GM23338 (cell line): ENCODE results near the gene MEAK7. TPM values are rescaled to one million over a fixed set of nuclear protein-coding genes. Genes with fewer than 3 reads are reported as not detected.

Source experiments
- ATAC-seq: fragments of 200-7000 bp; cut with Tn5 transposase; 3 replicates; pipeline ENCODE4 v1.9.1; 2020
- DNase-seq: peaks from one replicate; pipeline ENCODE4 v3.0.0-alpha.2; 2015; ENCODE audit warnings: low spot score
- H2AFZ ChIP-seq: fragments of 200-600 bp; sonication (generic); 2 replicates; pipeline ENCODE4 v1.8.0; 2016; ENCODE audit warnings: antibody characterized with exemption, mild to moderate bottlenecking, moderate library complexity
- H3F3A ChIP-seq: fragments of 200-600 bp; sonication (generic); replicated peaks from 2 replicates; pipeline ENCODE4 v1.8.0; 2017; ENCODE audit warnings: antibody characterized with exemption, mixed run types, low read depth
- H3K27ac ChIP-seq: fragments of 200-600 bp; sonication (generic); 2 replicates; pipeline ENCODE4 v1.6.1; 2016; ENCODE audit warnings: low read depth
- H3K27me3 ChIP-seq: fragments of 200-600 bp; sonication (generic); 2 replicates; pipeline ENCODE4 v1.8.0; 2016; ENCODE audit warnings: mild to moderate bottlenecking, mixed run types, moderate library complexity; ENCODE audit not compliant: insufficient read depth
- H3K36me3 ChIP-seq: fragments of 200-600 bp; sonication (generic); 2 replicates; pipeline ENCODE4 v1.8.0; 2016; ENCODE audit warnings: mild to moderate bottlenecking; ENCODE audit not compliant: insufficient read depth
- H3K4me1 ChIP-seq: fragments of 200-600 bp; sonication (generic); 2 replicates; pipeline ENCODE4 v1.8.0; 2016; ENCODE audit warnings: mild to moderate bottlenecking, moderate library complexity; ENCODE audit not compliant: insufficient read depth
- H3K4me2 ChIP-seq: fragments of 200-600 bp; sonication (generic); 2 replicates; pipeline ENCODE4 v1.7.1; 2017; ENCODE audit warnings: mixed run types
- H3K4me3 ChIP-seq: fragments of 200-600 bp; sonication (generic); 2 replicates; pipeline ENCODE4 v1.6.1; 2016; ENCODE audit warnings: mixed run types
- H3K79me2 ChIP-seq: fragments of 200-600 bp; sonication (generic); replicated peaks from 2 replicates; pipeline ENCODE4 v1.8.0; 2017; ENCODE audit warnings: mild to moderate bottlenecking; ENCODE audit not compliant: insufficient read depth
- H3K9me2 ChIP-seq: fragments of 200-600 bp; sonication (generic); 2 replicates; pipeline ENCODE4 v1.8.0; 2017; ENCODE audit not compliant: insufficient read depth
- H4K20me1 ChIP-seq: fragments of 200-600 bp; sonication (generic); replicated peaks from 2 replicates; pipeline ENCODE4 v1.8.0; 2017; ENCODE audit warnings: mild to moderate bottlenecking; ENCODE audit not compliant: insufficient read depth
- H3K27ac Mint-ChIP-seq: 2 replicates; pipeline ENCODE4 v1.8.0; 2020; ENCODE audit warnings: inconsistent platforms, mild to moderate bottlenecking, moderate library complexity, mixed read lengths
- H3K27me3 Mint-ChIP-seq: 3 replicates; pipeline ENCODE4 v1.8.0; 2022; ENCODE audit warnings: low read depth, mild to moderate bottlenecking, moderate library complexity, mixed read lengths, inconsistent platforms; ENCODE audit not compliant: insufficient read depth, poor library complexity
- H3K36me3 Mint-ChIP-seq: 3 replicates; pipeline ENCODE4 v1.8.0; 2021; ENCODE audit warnings: low read depth, mild to moderate bottlenecking, inconsistent platforms, moderate library complexity, mixed read lengths
- H3K4me1 Mint-ChIP-seq: 3 replicates; pipeline ENCODE4 v1.8.0; 2020; ENCODE audit warnings: mild to moderate bottlenecking, inconsistent platforms, mixed read lengths
- H3K4me3 Mint-ChIP-seq: 3 replicates; pipeline ENCODE4 v1.8.0; 2021; ENCODE audit warnings: moderate library complexity, mild to moderate bottlenecking, inconsistent platforms, mixed read lengths
- H3K9me3 Mint-ChIP-seq: 3 replicates; pipeline ENCODE4 v1.8.0; 2020; ENCODE audit warnings: moderate library complexity, mild to moderate bottlenecking, inconsistent platforms, mixed read lengths
- CREB1 ChIP-seq: fragments of 250-450 bp; sonication (Bioruptor Pico); IDR thresholded peaks from 2 replicates; pipeline ENCODE4 v1.5.0; 2020; ENCODE audit warnings: low read depth, mild to moderate bottlenecking, moderate library complexity
- EZH2 ChIP-seq: fragments of 200-600 bp; sonication (generic); IDR thresholded peaks from one replicate; pipeline ENCODE4 v1.8.0; 2017; ENCODE audit warnings: antibody characterized with exemption, mild to moderate bottlenecking, low read depth; ENCODE audit not compliant: unreplicated experiment
- EZH2phosphoT487 ChIP-seq: fragments of 200-600 bp; sonication (generic); IDR thresholded peaks from one replicate; pipeline ENCODE4 v1.8.1; 2018; ENCODE audit warnings: antibody characterized with exemption; ENCODE audit not compliant: unreplicated experiment
- JUNB ChIP-seq: IDR thresholded peaks from one replicate; pipeline ENCODE4 v1.6.1; 2016; ENCODE audit warnings: antibody characterized with exemption; ENCODE audit not compliant: unreplicated experiment
- NANOG ChIP-seq: IDR thresholded peaks from 2 replicates; pipeline ENCODE4 v1.6.1; 2016; ENCODE audit warnings: antibody characterized with exemption, borderline replicate concordance
- POLR2AphosphoS5 ChIP-seq: IDR thresholded peaks from 2 replicates; pipeline ENCODE4 v1.6.1; 2016; ENCODE audit warnings: antibody characterized with exemption, low read depth
- STAT1 ChIP-seq: IDR thresholded peaks from one replicate; pipeline ENCODE4 v1.6.1; 2016; ENCODE audit warnings: antibody characterized with exemption; ENCODE audit not compliant: unreplicated experiment
- ZNF114 ChIP-seq: fragments of 250-450 bp; sonication (Bioruptor Pico); IDR thresholded peaks from 2 replicates; pipeline ENCODE4 v1.5.0; 2020; ENCODE audit warnings: mild to moderate bottlenecking, moderate library complexity
- ZNF331 ChIP-seq: fragments of 250-450 bp; sonication (Bioruptor Pico); IDR thresholded peaks from 2 replicates; pipeline ENCODE4 v1.5.0; 2020; ENCODE audit warnings: low read depth, mild to moderate bottlenecking, moderate library complexity
- polyA plus RNA-seq: library from polyadenylated mRNA; unstranded; fragments of >200 nt; fragmentation: Nextera tagmentation; extraction: Ambion mirVana; gene quantifications from 2 replicates; pipeline ENCODE4 v1.2.1, GENCODE V29; 2016
- total RNA-seq: library from RNA; depleted of rRNA; stranded (reverse); fragments of >200 nt; shearing (Covaris generic); gene quantifications from 2 replicates; pipeline ENCODE4 v1.2.3, GENCODE V29; 2014
- TF ChIP-seq, protein P1 (sequence below), 2 experiments: fragments of 200-600 bp in 1 of 2; sonication (generic) in 1 of 2; conservative IDR thresholded peaks; 2 replicates each; pipeline versions ENCODE4 v1.5.1 to v1.6.1; 2016 to 2017; ENCODE audit warnings: antibody characterized with exemption in 2 of 2, low read depth in 2 of 2, mild to moderate bottlenecking in 2 of 2, moderate library complexity in 1 of 2
- TF ChIP-seq, protein P2 (sequence below): fragments of 250-450 bp; sonication (Bioruptor Pico); IDR thresholded peaks from 2 replicates; pipeline ENCODE4 v1.5.0; 2020; ENCODE audit warnings: mild to moderate bottlenecking, moderate library complexity
- TF ChIP-seq, protein P3 (sequence below): IDR thresholded peaks from 2 replicates; pipeline ENCODE4 v1.6.1; 2016; ENCODE audit warnings: antibody characterized with exemption
- TF ChIP-seq, protein P4 (sequence below): IDR thresholded peaks from one replicate; pipeline ENCODE4 v1.6.1; 2018; ENCODE audit warnings: antibody characterized with exemption; ENCODE audit not compliant: unreplicated experiment

MEAK7 gene
- total and polyA plus RNA-seq, 2 experiments from 2014 or later, result 7.5 to 17.2 TPM

DNA sequence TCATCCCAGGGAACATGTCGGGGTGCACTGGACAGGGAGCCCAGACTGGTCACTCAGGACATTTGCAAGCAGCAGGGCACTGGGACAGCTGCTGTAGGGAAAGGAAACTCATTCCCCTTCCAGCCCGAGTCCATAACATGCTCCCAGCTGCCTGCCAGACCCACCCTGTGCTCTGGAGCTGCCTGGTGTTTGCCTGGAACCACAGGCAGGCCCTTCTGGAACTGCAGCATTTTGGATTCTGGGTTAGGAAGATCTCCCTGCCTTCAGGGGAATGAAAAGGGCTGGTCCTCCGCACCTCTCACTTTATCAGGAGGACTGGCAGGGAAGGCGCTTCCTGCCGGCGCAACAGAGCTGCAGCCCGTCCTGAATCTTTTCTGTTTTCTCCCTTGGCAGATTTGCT is 41.2 kb downstream of the MEAK7 start:
- H3K27me3 Mint-ChIP-seq, result peaks cover 5% of the 10 kb centered on the region
- no peak for ATAC-seq

More for the DNA sequence above, 41.2 kb downstream of the MEAK7 start:
- no peak overlapping the region for H3K4me3 Mint-ChIP-seq
- no peak overlapping the region for H3K27ac ChIP-seq
- no peaks in the 10 kb centered on the region for H3F3A ChIP-seq
- H3K4me3 ChIP-seq, result no peak overlapping the region
- no peaks in the 10 kb centered on the region for H3K4me1 ChIP-seq
- H3K27me3 ChIP-seq, result no peaks in the 10 kb centered on the region
- no peaks in the 10 kb centered on the region for H3K79me2 ChIP-seq
- H3K36me3 Mint-ChIP-seq, result peaks cover 28% of the 10 kb centered on the region
- H3K36me3 ChIP-seq, result peaks cover 16% of the 10 kb centered on the region; the same call in 1 of the 2 replicates
- no peak for DNase-seq
- H3K4me2 ChIP-seq, result no peak overlapping the region
- H3K4me1 Mint-ChIP-seq, result peaks cover 4% of the 10 kb centered on the region; the same call in 1 of the 3 replicates
- no peaks in the 10 kb centered on the region for H3K9me2 ChIP-seq
- no peaks in the 10 kb centered on the region for H4K20me1 ChIP-seq
- no peak overlapping the region for H3K27ac Mint-ChIP-seq
- no peak overlapping the region for H2AFZ ChIP-seq
- TF ChIP-seq EZH2phosphoT487 (no peak), EZH2 (no peak), ZNF331 (no peak), STAT1 (no peak), POLR2AphosphoS5 (no peak), CREB1 (CRISPR knock-in tag) (no peak), ZNF114 (CRISPR knock-in tag) (no peak), JUNB (no peak), NANOG (no peak)
- TF ChIP-seq, protein P1, sequence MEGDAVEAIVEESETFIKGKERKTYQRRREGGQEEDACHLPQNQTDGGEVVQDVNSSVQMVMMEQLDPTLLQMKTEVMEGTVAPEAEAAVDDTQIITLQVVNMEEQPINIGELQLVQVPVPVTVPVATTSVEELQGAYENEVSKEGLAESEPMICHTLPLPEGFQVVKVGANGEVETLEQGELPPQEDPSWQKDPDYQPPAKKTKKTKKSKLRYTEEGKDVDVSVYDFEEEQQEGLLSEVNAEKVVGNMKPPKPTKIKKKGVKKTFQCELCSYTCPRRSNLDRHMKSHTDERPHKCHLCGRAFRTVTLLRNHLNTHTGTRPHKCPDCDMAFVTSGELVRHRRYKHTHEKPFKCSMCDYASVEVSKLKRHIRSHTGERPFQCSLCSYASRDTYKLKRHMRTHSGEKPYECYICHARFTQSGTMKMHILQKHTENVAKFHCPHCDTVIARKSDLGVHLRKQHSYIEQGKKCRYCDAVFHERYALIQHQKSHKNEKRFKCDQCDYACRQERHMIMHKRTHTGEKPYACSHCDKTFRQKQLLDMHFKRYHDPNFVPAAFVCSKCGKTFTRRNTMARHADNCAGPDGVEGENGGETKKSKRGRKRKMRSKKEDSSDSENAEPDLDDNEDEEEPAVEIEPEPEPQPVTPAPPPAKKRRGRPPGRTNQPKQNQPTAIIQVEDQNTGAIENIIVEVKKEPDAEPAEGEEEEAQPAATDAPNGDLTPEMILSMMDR (conservative IDR thresholded peaks at IDR 0.05; ENCODE audit: low read depth in 2 of 2), result no peak
- TF ChIP-seq, protein P2, sequence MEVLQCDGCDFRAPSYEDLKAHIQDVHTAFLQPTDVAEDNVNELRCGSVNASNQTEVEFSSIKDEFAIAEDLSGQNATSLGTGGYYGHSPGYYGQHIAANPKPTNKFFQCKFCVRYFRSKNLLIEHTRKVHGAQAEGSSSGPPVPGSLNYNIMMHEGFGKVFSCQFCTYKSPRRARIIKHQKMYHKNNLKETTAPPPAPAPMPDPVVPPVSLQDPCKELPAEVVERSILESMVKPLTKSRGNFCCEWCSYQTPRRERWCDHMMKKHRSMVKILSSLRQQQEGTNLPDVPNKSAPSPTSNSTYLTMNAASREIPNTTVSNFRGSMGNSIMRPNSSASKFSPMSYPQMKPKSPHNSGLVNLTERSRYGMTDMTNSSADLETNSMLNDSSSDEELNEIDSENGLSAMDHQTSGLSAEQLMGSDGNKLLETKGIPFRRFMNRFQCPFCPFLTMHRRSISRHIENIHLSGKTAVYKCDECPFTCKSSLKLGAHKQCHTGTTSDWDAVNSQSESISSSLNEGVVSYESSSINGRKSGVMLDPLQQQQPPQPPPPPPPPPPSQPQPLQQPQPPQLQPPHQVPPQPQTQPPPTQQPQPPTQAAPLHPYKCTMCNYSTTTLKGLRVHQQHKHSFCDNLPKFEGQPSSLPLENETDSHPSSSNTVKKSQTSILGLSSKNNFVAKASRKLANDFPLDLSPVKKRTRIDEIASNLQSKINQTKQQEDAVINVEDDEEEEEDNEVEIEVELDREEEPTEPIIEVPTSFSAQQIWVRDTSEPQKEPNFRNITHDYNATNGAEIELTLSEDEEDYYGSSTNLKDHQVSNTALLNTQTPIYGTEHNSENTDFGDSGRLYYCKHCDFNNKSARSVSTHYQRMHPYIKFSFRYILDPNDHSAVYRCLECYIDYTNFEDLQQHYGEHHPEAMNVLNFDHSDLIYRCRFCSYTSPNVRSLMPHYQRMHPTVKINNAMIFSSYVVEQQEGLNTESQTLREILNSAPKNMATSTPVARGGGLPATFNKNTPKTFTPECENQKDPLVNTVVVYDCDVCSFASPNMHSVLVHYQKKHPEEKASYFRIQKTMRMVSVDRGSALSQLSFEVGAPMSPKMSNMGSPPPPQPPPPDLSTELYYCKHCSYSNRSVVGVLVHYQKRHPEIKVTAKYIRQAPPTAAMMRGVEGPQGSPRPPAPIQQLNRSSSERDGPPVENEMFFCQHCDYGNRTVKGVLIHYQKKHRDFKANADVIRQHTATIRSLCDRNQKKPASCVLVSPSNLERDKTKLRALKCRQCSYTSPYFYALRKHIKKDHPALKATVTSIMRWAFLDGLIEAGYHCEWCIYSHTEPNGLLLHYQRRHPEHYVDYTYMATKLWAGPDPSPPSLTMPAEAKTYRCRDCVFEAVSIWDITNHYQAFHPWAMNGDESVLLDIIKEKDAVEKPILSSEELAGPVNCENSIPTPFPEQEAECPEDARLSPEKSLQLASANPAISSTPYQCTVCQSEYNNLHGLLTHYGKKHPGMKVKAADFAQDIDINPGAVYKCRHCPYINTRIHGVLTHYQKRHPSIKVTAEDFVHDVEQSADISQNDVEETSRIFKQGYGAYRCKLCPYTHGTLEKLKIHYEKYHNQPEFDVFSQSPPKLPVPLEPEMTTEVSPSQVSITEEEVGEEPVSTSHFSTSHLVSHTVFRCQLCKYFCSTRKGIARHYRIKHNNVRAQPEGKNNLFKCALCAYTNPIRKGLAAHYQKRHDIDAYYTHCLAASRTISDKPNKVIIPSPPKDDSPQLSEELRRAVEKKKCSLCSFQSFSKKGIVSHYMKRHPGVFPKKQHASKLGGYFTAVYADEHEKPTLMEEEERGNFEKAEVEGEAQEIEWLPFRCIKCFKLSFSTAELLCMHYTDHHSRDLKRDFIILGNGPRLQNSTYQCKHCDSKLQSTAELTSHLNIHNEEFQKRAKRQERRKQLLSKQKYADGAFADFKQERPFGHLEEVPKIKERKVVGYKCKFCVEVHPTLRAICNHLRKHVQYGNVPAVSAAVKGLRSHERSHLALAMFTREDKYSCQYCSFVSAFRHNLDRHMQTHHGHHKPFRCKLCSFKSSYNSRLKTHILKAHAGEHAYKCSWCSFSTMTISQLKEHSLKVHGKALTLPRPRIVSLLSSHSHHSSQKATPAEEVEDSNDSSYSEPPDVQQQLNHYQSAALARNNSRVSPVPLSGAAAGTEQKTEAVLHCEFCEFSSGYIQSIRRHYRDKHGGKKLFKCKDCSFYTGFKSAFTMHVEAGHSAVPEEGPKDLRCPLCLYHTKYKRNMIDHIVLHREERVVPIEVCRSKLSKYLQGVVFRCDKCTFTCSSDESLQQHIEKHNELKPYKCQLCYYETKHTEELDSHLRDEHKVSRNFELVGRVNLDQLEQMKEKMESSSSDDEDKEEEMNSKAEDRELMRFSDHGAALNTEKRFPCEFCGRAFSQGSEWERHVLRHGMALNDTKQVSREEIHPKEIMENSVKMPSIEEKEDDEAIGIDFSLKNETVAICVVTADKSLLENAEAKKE (CRISPR knock-in tag), result no peak
- TF ChIP-seq, protein P3, sequence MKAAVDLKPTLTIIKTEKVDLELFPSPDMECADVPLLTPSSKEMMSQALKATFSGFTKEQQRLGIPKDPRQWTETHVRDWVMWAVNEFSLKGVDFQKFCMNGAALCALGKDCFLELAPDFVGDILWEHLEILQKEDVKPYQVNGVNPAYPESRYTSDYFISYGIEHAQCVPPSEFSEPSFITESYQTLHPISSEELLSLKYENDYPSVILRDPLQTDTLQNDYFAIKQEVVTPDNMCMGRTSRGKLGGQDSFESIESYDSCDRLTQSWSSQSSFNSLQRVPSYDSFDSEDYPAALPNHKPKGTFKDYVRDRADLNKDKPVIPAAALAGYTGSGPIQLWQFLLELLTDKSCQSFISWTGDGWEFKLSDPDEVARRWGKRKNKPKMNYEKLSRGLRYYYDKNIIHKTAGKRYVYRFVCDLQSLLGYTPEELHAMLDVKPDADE, result no peak
- TF ChIP-seq, protein P4, sequence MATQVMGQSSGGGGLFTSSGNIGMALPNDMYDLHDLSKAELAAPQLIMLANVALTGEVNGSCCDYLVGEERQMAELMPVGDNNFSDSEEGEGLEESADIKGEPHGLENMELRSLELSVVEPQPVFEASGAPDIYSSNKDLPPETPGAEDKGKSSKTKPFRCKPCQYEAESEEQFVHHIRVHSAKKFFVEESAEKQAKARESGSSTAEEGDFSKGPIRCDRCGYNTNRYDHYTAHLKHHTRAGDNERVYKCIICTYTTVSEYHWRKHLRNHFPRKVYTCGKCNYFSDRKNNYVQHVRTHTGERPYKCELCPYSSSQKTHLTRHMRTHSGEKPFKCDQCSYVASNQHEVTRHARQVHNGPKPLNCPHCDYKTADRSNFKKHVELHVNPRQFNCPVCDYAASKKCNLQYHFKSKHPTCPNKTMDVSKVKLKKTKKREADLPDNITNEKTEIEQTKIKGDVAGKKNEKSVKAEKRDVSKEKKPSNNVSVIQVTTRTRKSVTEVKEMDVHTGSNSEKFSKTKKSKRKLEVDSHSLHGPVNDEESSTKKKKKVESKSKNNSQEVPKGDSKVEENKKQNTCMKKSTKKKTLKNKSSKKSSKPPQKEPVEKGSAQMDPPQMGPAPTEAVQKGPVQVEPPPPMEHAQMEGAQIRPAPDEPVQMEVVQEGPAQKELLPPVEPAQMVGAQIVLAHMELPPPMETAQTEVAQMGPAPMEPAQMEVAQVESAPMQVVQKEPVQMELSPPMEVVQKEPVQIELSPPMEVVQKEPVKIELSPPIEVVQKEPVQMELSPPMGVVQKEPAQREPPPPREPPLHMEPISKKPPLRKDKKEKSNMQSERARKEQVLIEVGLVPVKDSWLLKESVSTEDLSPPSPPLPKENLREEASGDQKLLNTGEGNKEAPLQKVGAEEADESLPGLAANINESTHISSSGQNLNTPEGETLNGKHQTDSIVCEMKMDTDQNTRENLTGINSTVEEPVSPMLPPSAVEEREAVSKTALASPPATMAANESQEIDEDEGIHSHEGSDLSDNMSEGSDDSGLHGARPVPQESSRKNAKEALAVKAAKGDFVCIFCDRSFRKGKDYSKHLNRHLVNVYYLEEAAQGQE, result no peak
- peaks cover 22% of the 10 kb centered on the region for H3K9me3 Mint-ChIP-seq
